AG20443 (cell line): ENCODE measurements around the gene CAV2.
A peak's percentile ranks its signal among the peaks of the same experiment; 100 is the strongest.
"Not testable (repeated sequence)": the region's sequence is repeated elsewhere in the genome, so short reads cannot be mapped to it uniquely, and the experiment has no call there.

ENCODE experiments used
- DNase-seq: peaks from one replicate; pipeline ENCODE4 v3.0.0; 2012; ENCODE audit warnings: low spot score, mixed read lengths

CAV2 gene

DNA sequence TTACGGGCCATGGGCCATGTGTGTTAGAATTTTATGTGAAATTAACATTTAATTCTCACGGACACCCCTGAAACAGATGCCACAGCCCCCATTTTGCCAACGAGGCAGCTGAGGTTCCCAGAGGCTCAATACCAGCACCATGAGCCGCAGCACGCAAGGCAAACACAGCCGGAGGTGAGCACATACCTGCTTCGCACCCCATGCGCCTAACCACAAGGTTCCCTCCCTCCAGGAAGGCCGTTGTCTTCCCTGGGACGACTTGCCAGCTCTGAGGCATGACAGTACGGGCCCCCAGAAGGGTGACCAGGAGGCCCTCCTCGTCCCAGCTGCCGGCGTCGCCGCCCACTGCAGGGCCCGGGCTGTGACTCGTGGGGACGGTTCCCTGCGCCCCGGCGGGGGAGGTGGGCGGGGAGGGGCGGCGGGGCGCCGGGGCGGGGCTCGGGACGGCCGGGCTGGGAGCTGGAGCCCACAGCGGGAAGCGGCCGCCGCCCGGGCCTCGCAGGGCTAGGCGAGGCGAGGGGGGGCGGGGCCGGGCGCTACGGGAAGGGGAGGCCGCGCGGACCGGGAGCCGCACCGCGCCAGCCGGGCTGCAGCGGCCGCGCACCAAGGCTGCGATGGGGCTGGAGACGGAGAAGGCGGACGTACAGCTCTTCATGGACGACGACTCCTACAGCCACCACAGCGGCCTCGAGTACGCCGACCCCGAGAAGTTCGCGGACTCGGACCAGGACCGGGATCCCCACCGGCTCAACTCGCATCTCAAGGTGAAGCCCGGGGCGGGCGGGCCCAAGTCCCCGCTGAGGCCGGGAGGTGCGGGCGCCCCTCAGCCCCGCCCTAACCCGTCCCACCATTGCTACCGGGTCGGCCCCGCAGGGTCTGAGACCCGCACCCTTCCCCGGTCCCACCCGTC lies at the start of gene CAV2:
Gene CAV2, plus strand, starts transcription at position 571 of the 910 bp plus-strand sequence. Its CDS starts 44 bp downstream, at position 615.
- DNase-seq, result peak; percentile 92

GRCh38 chr7:116449950-116450349 lies 49.6 kb upstream of the CAV2 start:
- DNase-seq, result no peak

DNA sequence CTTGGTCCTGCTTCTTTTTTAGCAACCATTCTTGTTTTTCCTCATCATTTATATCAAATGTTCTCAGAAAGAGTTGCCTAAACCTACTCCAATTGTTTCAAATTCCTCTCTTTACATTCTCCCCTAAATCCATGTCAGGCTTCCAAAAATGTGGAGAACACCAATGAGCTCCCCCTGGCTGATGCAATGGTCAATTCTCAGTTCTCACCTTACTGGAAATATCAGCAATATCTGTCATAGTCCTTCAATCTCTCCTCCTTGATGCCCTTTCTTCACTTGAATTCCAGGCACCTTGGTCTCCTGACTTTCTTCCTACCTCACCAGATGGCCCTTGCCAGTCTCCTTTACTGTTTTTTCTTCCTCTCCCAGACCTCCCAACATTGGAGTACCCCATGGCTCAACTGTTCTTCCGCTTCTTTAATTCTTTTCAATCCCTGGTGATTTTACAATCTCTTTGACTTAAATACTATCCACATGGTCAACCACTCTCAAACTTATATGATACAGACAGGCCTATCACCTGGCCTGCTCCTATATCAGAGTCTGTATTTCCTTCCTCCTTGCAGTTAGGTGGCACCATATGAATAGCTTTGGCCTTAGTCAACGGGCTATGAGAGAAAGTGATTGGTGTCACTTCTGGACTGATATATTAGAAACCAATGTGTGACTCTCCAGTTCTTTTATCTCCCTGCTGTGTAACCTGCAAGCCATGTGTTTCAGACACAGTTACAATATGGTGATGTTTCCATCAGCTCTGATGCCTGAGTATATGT lies 47.4 kb upstream of the CAV2 start:
- DNase-seq, result no peak

DNA sequence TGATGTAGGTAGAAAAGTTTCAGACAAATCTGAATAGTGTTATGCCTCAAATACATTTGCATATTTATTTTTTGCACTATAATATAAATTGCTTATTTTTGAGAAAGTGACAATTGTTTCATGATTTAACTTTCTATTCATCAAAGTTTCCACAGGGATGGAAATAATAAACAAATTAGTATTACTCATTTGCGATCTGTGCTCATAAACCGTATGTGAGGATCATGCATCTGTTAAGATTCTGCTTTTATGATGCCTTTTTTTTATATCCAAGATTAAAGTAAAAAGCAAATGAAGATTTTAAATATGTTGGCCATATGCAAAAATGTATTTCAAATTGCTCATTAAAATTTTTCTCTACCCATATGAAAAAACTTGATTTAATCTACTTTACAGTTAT lies 45.2 kb upstream of the CAV2 start:
- DNase-seq, result no peak

DNA sequence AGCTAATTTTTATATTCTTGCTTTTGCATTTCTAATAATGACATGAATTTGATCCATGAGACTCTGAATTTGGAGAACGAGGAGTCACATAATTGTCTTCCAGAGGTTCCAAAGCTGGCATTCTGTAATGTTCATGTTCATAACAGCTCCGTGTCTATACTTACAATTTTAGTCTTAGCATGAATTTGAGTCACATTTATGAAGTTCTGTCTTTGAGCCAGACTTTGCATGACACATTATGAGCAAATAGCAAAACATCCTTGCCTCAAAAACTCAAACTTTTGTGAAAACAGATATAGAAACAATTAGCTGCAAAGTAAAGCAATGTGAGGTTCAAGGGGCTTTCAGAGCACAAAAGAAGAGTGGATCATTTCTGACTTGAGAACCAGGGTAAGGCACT lies 44.5 kb upstream of the CAV2 start:
- peak; percentile 40 for DNase-seq

DNA sequence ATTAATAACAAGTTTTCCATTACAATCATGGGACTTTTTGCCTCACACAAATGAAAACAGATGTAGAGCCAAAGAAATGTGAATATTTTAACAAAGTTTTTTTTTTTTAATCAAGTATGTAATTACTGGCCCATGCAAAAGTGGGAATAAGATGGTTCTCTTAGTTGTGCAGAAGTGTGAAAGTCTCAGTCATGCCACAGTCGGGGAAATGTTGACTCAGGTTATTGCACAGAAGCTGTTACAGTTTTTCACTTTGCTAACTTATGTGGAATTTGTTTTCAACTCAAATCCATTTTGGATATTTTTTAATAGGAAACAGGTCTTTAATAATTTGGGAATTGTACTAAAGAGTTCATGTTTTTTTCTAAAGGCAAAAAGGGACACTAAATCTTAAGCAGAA lies 44.0 kb upstream of the CAV2 start:
- DNase-seq, result no peak

DNA sequence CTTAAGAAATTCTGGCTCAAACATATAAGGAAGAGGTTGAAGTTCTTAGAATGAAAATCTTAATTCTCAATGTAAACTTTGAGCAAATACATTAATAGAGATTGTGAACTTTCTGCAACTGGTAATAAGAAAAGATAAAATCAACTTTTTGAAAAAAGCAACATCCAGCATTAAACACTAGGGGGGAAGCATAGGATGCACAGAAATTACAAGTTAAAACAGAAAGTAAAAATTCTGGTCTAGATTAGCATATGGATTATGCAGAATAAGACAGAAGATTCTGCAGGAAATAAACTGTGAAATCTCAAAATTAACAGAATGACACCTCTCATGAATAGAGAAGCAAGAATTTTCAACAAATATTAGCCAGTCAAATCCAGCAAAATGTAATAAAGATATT lies 38.0 kb upstream of the CAV2 start:
- DNase-seq, result no peak

DNA sequence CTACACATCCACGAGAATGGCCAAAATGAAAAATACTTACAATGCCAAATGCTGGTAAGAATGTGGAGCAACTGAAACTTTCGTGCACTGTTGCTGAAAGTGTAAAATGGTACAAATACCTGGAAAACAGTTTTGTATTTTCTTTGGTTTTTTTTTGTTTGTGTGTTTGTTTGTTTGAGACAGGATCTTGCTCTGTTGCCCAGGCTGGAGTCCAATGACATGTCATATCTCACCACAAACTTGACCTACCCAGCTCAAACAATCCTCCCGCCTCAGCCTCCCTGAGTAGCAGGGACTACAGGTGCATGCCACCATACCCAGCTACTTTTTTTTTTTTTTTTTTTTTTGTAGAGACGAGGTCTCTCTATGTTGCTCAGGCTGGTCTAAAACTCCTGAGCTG lies 35.6 kb upstream of the CAV2 start:
- no peak for DNase-seq

GRCh38 chr7:116464375-116464774 lies 35.2 kb upstream of the CAV2 start:
- no peak for DNase-seq

DNA sequence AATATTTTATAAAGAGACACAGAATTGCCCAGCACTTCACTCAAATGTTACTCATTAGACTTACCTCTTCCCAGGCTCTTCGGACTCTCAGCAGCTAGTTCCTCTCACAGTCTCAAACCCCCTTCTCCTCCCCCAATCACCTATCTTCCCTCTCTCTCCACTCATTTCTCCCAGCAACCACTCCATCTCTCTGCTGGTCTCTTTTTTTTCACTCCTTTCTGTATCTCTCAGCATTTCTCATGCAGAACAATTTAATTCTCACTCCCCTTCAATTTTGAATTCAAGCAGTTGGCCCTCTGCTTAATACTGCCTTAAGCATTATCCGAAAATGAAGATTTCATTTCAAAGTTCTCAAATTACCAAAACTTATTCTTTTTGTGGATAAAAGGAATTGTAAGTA lies 34.4 kb upstream of the CAV2 start:
- DNase-seq, result no peak

DNA sequence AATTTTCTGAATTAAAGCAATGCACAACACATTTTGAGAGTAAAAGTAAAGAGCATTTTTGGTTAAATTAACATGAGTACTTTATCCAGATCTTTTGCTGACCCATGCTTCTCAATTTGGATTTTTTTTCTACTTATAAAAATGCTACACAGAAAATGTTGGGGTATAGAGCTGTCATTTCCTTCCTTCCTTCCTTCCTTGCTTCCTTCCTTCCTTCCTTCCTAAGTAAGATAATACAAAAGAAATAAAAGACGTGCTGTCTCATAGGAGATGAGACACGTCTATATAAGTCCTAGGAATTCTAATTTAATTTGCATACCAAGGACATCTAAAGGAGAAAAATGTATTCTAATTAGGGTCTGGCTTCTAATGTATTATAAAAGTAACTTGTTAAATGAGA lies 31.0 kb upstream of the CAV2 start:
- DNase-seq, result no peak

DNA sequence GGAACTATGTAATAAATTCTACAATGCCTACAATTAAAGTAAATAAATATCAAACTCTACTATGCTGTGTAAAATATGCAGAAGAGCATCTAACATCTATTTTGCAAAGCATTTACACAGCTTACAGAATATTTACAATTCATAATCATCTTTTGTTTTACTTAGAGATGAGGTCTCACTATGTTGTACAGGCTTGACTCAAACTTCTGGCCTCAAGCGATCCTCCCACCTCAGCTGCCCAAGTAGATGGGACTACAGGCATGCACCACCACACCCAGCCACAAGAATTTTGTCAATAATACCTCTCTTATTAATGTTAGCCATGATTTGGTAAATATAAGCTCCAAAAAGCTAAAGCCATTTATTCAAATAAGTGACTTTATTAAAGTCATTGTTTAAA lies 21.9 kb upstream of the CAV2 start:
- no peak for DNase-seq

GRCh38 chr7:116478834-116479233 lies 20.7 kb upstream of the CAV2 start:
- no peak for DNase-seq

DNA sequence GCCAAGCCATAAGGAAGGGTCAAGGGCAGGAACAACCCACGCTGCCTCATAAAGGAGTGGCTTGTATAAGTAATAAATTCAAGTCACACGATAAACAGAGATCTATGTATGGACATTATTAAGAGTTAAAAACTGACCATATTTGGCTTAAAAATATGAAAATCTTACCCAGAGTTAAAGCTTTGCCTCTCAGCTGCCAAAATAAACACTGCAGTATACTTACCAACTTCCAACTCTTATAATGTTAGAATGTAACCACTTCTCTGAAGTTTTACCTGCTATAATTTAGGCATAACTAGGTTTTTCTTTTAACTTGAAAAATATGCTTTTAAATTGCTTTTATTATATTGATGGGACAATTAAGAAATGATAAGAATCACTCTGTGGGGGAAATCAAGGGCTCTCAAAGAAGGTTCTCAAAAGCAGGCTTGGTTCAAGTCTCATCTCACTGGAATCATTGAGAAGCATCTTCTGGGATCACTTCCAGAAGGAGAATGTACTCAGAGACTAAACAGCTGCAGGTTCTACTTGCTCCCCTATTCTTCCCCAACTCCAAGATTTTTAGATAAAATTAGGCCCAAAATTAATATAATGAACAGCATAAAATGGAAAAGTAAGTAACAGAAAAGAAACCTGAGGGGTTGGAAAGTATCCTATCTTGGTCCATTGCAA lies 16.1 kb upstream of the CAV2 start:
- DNase-seq, result no peak

- DNase-seq, result not testable (repeated sequence)
These were observed 15.1 kb upstream of the CAV2 start for GRCh38 chr7:116484389-116484788.

DNA sequence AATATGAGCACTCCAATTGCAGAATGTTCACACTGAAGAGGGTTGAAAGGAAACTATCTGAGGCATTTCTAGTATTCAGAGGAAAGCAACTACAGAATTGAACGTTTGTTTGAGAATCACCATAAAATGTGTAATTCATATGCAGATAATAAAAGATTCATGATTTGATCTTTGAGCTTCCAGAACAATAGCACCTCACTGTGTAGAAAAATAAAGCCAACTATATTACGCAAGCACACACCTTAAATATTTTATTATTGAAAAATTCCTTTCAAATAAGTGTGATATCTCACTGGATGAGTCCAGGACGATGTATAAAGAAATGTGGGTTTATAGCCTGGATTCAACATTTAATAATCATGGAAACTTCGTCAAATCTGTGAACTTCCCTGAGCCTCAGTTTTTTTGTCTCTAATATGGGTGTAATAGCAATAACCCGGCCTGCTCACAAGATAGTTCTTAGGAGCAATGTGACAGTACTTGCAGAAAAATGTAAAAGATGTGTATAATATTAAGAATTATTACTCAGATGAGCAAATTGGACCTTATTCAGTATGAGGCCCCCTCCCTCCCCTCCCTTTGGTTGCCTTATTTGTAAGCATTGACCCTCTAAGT lies 11.5 kb upstream of the CAV2 start:
- no peak for DNase-seq

DNA sequence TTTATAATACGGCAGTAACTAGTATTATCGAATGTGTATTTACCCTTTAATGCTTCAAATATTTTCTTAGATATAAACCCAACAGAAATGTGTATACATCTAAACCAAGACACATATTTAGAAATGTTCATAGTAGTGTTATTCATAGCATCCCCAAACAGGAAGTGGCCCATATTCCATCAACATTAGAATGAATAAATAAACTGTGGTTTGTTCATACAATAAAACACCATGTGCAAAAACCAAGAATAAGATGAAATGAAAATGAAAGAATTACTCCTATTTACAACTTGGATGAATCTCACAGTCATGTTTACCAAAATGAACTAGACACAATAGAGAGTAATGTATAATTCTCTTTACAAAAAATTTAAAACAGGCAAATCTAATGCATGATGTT lies 9.2 kb upstream of the CAV2 start:
- no peak for DNase-seq

DNA sequence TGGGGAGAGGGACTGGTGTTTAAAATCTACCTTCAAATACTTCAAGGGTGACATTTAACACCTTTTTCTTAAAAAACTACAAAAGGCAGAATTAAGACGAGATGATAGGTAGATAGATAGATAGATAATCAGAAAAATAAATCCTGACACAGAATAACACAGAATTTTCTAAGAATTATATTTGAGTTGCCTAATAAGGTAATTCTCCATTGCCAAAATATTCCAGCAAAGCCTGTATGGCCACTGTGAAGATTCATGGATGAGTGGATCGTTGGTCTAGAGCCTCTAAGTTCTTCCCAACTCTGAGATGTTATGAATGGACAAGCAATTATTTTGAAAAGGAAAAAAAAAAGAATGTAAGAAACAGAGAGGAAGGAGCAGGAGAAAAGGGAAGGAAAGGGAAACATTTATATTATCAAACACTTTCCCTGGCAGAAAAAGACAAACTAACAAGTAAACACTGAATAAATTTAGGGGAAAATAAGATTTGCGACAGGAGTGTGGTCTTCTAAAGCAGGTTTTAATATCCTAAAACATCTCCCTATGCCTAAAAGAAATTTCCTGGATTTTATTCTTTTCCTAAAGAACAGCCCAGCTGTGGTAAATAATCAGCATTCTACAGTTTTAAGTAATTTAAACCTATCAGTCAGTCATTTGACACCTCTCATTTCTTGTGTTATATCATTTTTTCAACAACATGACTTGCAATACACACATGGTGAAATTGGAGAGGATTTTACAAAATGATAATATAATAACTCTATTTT lies 7.5 kb upstream of the CAV2 start:
- no peak for DNase-seq

- DNase-seq, result no peak
These were observed 6.9 kb upstream of the CAV2 start for GRCh38 chr7:116492654-116493109.

DNA sequence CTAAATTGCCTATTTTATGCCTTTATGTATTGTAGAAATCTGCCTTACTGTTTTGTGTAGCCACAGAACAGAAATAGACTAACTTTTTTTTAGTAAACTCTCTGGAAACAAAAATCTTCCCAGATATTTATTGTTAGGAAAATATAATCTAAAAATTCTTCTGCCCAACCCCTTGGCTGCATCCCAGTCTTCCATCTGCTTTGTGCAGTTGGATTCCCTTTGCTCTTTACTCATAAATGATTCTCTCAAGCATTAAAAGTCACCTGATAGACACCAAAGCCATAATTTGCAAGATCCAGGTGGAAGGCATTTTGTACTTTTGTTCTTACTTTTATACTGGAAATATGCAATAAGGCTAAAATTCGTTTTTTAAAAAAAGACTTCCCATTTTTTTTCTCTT lies 6.1 kb upstream of the CAV2 start:
- DNase-seq, result no peak

- DNase-seq, result no peak
These were observed 5.1 kb upstream of the CAV2 start for GRCh38 chr7:116494472-116494871.
